GM19455 (cell line): ENCODE data around the gene SCGB1C1.
A peak's percentile ranks its signal among the peaks of the same experiment; 100 is the strongest.
"Not testable (repeated sequence)": the region's sequence is repeated elsewhere in the genome, so short reads cannot be mapped to it uniquely, and the experiment has no call there.

Source experiments
- ATAC-seq: cut with Tn5 transposase; IDR thresholded peaks from one replicate; pipeline ENCODE4 v1.9.1; 2021; ENCODE audit not compliant: unreplicated experiment

SCGB1C1 gene

DNA sequence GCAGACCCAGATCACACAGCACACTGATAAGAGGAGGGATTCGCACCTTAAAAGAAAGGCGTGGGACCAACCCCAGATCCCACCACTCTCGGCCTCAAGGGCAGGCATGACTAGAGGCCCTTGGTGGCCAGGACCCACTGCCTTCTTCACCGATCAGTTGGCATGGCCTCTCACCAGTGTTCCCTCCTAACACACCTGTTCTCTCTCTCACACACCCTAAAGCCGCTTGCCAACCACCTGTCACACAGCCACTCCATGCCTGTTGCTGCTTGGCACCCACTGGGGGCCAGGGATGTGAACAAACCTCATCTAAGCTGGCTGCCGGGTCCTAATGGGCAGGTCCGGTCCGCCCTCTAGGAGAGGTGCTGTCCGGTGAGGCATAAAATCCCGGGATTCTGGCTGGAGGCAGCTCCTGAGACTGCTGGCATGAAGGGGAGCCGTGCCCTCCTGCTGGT is at the start of gene SCGB1C1:
Gene SCGB1C1 (plus strand): TSS at position 405 of the 455 bp plus-strand sequence. CDS start 22 bp downstream, at position 427.
- not testable (repeated sequence) for ATAC-seq

DNA sequence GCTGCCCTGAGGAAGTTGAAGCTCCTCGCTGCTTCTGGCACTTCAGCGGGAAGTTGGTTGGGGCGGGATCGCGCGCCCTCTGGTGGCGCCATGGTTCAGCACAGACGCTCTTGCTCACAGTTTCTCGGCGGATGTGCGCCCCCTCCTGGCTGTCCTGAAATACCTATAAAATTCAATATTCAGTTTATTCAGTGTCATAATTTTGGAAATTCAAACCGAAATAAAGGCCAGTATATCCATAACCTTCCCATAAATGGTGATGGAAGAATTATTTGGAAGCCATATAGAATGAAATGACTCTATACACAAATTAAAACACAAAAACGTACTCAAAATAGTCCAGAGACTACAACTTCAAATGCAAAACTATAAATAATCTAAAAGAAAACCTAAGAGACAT is 12.6 kb upstream of the SCGB1C1 start:
- ATAC-seq: not testable (repeated sequence)

DNA sequence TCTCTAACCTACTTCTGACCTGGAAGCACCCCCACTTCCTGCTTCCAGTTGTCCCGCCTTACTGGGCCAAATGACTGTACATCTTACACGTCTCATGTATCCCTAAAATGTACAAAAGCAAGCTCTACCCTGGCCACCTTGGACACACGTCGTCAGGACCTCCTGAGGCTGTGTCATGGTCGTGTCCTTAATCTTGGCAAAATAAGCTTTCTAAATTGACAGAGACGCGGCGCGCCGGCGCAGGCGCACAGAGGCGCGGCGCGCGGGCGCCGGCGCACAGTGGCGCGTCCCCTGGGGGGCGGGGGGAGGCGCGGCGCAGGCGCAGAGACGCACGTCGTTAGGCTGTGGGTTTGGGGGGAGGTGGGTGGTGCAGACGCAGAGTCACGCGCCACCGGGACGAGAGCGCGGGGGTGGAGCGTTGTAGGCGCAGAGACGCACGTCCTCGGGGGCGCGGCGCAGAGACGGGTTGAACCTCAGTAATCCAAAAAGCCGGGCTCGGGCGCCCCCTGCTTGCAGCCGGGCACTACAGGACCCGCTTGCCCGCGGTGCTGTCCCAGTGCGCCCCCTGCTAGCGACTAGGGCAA is 3.6 kb upstream of the SCGB1C1 start:
- ATAC-seq: peak; percentile 21

DNA sequence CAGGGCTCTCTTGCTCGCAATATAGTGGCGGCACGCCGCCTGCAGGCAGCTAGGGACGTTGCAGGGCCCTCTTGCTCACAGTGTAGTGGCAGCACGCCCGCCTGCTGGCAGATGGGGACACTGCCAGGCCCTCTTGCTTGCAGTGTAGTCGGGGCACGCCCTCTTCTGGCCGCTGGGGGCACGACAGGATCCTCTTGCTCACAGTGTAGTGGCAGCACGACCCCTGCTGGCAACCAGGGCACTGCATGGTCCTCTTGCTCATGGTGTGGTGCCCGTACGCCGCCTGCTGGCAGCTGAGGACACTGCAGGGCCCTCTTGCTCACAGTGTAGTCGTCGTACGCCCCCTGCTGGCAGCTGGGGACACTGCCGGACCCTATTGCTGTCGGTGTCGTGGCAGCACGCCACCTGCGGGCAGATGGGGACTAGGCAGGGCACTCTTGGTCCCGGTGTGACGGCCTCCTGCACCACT is 3.0 kb upstream of the SCGB1C1 start:
- ATAC-seq: peak; percentile 78

DNA sequence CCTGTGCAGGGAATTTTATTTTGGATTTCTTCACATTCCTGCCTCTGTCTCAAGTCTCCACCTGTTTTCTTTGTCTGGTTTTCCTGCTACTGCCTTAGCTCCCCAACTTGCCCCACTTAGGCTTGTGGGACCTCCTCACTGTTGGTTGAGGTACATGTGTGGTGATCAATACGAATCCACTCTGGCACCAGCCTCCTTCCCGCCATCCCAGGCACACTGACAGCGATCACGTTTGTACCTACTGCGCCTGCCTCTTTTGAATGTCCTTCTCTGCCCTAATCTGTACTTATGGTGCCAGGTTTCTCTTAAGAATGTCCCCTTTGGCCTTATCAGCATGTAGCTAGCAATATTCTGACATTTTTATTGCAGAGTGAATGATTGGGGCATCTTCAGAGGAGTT is 2.3 kb upstream of the SCGB1C1 start:
- ATAC-seq: not testable (repeated sequence)

DNA sequence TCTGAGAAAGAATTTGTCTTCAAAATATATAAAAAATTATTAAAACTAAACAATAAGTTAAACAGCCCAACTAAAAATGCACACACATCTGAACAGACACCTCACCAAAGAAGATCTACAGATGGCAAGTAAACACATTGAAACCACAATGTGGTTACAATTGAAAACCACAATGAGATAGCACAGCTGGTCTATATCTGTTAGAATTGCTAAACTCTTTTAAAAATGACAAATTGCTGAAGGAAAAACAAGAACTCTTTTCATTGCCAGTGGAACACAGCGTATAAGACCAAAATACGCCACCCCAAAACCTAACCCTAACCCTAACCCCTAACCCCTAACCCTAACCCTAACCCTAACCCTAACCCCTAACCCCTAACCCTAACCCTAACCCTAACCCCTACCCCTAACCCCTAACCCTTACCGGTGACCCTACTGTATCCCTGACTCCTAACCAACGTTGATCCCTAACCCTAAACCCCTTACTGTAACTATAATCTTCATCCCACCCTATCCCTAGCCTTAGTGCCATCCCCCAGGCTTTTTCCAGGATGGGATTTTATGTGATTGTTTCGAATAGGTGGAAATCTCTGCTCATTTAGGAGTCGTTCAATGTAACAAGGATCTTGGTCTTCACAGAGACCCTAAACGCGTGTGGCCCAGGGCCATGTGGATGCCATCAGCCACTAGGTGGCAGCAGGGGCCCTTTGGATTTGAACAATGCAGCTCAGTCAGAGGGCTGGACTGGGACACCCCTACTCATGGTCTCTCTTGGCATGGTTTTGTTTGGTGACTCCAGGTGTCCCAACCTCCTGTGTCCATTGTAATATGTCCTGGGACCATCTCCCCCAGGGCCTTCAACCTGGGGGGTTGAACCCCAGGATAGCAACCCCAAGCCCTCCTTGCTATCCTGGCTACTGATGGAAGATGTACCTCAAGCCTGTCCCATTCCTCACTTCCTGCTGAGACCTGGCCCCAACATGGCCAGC is 1.1 kb upstream of the SCGB1C1 start:
- ATAC-seq: not testable (repeated sequence)

DNA sequence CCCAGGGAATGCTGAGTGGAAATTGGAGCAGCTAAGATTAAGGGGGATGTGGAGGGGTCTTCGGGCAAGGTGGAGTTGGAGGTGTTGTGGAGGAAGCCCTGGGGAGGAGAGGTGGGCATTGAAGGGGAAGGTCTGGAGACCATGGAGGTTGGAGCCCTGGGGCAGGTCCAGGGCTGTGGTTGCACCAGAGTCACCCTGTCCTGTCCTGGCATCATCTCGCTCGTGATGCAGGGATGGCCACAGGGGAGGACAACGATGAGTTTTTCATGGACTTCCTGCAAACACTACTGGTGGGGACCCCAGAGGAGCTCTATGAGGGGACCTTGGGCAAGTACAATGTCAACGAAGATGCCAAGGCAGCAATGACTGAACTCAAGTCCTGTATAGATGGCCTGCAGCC is 603 bp downstream of the SCGB1C1 start:
- not testable (repeated sequence) for ATAC-seq

DNA sequence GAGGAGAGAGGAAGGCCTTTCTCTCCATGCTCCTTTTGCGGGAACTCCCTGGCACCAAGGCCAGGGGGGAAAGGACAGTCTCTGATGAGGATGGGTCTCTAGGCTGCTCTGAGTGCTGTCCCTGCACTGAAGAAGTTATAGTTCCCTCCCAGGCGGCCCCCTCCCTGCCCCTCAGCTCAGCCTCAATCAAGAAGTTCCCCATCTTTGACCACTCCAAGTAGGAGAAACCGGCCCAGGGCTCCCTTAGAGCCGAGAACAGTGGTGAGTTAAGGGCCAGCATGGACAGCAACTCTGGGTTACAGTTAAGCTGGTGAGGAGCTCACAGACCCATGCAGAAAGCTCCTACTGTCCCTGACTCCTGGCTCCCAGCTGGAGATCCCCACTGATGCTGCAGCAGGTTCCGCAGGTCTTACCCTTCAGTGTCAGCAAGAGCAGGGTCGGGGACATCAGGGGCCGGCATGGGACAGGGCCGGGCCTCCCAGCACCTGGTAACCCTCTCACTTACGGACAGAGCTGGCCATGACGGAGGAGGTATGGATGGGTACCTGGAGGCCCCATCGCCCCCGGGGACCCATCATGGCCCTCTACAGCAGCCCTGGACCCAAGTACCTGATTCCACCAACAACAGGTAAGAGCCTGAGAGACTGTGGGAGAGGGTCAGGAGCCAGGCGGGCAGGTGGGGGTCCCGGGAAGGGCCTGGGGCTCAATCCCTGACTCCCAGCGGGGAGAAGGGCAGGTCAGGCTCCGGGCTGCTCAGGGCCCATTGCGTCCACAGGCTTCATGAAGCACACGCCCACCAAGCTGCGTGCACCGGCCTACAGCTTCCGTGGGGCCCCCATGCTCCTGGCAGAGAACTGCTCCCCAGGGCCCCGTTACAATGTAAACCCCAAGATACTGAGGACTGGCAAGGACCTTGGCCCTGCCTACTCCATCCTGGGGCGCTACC is 4.2 kb downstream of the SCGB1C1 start:
- no peak for ATAC-seq

DNA sequence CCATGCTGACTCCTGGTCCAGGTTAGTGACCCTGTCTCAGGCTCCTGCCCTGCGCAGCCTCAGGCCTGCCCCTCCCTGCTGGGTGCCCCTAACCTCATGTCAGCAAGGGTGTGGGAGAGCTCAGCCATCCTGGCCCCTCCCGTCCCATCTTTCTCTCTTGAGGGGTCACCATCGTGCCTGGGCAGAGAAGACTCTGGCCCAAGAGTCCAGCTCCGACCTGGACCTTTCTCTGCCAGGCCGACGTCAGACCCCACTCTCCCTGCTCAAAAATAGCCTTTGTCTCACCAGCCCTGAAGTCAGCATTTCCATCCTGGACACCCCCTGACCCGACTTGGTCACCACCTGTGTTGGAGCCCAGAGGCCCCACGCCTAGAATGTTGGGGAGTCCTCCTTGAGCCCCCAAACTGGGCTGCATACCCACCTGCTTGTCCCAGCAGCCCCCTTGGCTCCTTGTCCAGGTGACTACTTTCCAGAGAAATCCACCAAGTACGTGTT is 4.9 kb downstream of the SCGB1C1 start:
- no peak for ATAC-seq

DNA sequence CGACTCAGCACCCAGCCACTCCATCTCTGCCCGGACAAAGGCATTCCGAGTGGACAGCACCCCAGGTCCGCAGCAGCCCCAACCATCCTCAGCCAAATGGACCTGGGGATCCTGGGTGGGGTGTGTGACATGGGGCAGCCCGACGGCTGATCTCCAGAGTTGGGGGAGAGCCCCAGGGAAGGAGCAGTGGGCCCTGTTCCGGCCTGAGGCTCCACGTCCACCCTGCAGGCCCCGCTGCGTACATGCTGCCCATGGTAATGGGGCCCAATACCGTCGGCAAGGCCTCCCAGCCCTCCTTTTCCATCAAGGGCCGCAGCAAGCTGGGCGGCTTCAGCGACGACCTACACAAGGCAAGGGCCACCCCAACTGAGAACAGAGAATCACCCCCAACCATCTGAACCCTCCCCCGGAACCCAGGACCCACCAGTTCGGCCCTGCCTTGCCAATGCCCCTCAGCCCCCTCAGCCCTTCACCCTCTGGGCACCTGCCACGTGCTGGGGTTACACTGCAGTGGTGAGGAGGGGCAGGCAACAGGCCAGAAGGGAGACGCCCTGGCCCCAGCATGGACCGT is 5.4 kb downstream of the SCGB1C1 start:
- no peak for ATAC-seq

DNA sequence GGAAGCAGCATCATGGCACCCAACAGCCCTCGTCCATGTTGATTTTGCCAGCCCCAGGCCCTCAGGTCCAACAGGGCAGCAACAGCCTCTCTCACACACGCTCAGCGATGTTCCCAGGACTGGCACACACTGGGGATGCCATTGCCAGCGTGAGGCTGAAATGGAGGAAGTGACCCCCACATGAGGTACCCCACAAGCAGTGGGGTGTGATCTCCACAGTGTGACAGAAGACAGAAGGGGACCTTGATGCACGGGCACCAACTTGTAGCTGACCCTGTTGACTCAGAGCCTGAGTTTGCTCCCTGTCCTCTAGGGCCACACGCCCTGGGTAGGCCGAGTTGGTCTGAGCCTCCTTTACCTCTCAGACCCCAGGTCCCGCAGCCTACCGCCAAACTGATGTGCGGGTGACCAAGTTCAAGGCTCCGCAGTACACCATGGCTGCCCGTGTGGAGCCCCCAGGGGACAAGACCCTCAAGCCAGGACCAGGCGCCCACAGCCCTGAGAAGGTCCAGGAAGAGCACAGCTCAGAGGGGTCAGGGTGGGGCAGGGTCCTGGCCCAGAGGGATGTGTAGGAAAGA is 6.2 kb downstream of the SCGB1C1 start:
- no peak for ATAC-seq

DNA sequence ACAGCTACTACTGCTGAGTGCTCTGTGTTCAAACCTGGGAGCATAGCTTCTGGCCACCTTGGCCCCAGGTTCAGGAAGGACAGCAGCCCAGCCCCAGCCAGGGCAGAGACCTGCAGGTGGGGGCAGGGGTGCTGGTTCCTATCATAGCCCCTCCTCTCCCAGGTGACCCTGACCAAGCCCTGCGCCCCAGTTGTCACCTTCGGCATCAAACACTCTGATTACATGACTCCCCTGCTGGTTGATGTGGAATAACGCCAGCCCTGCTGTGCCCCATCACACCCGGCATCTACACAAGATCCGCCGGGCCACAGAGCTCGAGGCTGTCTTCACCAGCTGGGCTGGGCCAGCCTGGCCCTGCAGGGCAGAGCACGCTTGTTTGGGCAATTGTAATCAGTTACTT is 6.9 kb downstream of the SCGB1C1 start:
- ATAC-seq: no peak

DNA sequence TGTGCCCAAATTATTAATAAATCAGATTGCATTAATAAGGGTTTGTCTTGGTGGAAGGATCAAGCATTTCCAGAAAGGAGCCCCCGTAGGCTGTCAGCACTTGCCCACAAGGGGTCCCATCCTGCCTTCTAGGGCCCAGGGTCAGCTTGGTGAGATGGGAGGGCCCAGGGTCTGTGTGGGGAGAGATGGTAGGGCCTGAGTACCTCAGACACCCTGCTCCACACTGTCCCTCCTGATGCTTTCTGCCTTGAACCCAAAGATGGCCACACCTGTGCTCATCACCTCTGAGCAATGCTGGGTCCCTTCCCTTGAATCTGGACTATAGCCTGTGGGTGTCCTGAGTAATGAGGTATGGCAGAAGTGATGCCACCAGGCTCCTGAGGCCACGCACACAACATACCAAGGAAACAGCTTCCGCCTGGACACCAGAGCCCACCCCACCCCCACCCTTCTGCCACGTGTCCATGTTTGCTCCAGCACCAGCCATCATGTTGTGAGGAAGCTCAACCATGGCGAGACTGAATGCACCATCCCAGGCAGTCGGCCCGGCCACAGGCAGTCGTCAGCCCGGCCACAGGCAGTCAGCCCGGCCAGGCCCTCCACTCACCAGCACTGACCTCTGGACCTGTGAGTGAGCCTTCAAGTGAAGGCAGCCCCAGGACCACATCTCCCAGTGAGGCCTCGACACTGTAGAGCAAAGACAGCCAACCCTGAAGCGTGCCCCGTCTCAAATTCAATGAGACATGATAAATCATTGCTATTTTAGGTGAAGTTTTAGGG is 7.5 kb downstream of the SCGB1C1 start:
- no peak for ATAC-seq

DNA sequence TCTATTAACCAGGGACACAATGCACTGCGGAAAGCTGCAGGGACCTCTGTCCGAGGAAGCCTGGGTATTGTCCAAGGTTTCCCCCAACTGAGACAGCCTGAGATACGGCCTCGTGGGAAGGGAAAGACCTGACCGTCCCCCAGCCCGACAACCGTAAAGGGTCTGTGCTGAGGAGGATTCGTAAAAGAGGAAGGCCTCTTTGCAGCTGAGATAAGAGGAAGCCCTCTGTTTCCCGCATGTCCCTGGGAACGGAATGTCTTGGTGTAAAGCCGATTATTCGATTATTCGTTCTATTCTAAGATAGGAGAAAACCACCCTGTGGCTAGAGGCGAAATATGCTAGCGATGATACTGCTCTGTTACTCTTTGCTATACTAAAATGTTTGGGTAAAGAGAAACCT is 9.1 kb downstream of the SCGB1C1 start:
- no peak for ATAC-seq

DNA sequence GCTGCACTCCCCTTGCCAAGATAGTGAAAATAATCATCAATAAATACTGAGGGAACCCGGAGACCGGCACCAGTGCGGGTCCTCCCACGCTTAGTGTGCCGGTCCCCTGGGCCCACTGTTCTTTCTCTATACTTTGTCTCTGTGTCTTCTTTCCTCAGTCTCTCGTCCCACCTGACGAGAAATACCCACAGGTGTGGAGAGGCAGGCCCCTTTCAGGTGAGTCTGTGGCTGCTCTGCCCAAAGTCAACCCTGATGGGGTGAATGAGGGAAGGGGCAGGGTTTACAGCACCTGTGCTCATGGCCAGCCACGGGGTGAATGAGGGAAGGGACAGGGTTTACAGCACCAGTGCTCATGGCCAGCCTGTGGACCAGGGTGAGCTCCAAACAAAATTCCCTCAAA is 9.6 kb downstream of the SCGB1C1 start:
- no peak for ATAC-seq

DNA sequence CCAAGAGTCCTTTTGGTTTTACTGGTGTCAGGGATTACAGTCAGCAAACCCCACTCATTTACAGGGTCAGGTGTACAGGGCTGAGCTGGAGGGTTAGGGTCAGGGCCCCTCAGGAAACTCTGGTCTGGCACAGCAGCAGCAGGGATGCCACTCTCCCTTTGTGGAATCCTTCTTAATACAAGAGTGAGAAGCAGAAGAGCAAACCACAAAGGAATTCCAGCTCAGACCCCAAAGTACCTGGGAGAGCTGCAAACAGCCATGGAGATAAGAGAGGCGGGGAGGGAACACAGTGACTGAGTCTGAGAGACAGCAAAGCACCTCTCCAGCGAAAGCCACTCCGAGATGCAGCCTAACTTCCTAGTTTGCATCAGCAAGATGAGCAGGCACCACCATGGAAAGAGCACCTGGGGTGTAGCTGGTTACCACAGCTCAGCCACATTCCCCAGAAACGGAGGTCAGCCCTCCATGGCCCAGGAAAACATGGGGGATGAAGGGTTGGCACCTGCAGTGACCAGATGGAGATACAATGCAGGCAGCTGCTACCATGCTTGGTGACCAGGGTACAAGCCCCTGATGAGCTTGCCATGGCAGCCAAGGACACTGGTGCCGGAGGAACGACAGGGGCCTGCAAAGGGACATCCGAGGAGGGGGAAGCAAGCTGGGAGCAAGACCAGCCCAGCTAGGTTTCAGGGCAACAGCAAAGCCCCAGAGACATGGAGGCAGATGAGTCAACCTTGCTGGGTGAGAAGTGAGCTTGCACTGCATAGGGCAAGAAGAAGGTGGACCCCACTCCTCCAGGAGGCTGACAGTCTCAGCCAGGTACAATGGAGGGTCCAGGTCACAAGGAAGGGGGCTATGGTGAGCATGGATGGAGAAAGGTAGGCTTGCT is 10.4 kb downstream of the SCGB1C1 start:
- no peak for ATAC-seq

DNA sequence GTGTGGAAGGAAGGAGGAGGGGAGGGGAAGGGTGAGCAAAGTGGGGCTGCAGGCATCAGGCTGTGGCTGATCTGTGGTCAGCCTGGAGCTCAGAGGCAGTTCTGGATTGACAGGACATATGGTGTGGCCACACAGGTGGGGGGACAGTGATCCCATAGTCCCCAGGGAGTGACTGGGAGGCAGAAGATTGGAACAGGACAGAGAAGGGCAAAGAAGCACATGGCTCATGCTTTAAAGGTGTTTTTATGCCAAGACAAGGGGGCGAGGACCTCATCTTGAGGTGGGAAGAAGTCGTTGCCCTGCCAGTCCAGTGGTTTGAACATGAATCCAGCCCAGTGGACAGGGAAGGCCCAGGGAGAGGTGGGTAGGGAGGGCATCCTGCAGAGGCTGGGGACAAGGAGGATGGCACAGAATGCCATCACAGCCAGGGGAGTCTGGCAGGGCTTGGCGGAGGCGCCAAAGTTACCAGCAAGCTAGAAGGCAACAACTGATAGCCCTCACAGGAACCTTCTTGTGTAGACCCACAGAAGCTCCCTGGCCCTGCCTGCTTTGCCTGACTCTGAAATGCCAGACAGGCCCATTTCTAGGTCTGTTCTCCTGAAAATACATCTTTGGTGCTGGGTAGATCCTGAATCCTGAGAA is 11.2 kb downstream of the SCGB1C1 start:
- ATAC-seq: no peak
